HepG2 (cell line): Measurements from ENCODE around the gene MBTPS1. TPM values are rescaled to one million over a fixed set of nuclear protein-coding genes. Genes with fewer than 3 reads are reported as not detected.
A peak's percentile ranks its signal among the peaks of the same experiment; 100 is the strongest.

Experiments used
- ATAC-seq: fragments of 200-7000 bp; cut with Tn5 transposase; 3 replicates; pipeline ENCODE4 v1.9.1; 2020; ENCODE audit warnings: mild to moderate bottlenecking, moderate library complexity
- BruUV-seq: library from RNA; stranded (reverse); fragments of 400-500 nt; replicated peaks from 2 replicates; lab custom pipeline; 2021; lab: Mats Ljungman, UMichigan
- CTCF ChIA-PET: fragments of 300-600 bp; formaldehyde crosslinking; extraction: SDS; loops from one replicate; lab custom pipeline; 2021; ENCODE audit warnings: low total read pairs, inconsistent platforms, low intra/inter-chr PET ratio; lab: Yijun Ruan, JAX
- POLR2A ChIA-PET: fragments of 350-600 bp; sonication (Branson Sonifier 250); formaldehyde crosslinking; loops from one replicate; lab custom pipeline; 2020; ENCODE audit warnings: antibody characterized with exemption, inconsistent platforms; lab: Yijun Ruan, JAX
- DNase-seq: peaks from one replicate; pipeline ENCODE4 v3.0.0-alpha.2; 2015; ENCODE audit warnings: low spot score
- FAIRE-seq: peaks from 3 replicates; lab custom pipeline; 2011; peaks lifted over from hg19 to GRCh38; lab: Jason Lieb, UNC
- H2AFZ ChIP-seq: one replicate; pipeline ENCODE4 v1.6.1; 2011; ENCODE audit warnings: low read length, inconsistent platforms
- H3K27ac ChIP-seq: fragments of 300-600 bp; 3 replicates; pipeline ENCODE4 v1.8.0; 2011; ENCODE audit warnings: mixed run types, mild to moderate bottlenecking, mixed read lengths, low read length, inconsistent platforms; ENCODE audit not compliant: insufficient read depth; ENCODE audit errors: extremely low read length
- H3K27me3 ChIP-seq, 2 experiments: fragments of 200-600 bp in 1 of 2; 2 replicates in 1 of 2; 3 replicates in 1 of 2; pipeline versions ENCODE4 v1.6.0 to v1.8.0; 2011; ENCODE audit warnings: low read length in 2 of 2, mild to moderate bottlenecking in 2 of 2, moderate library complexity in 2 of 2, inconsistent platforms in 1 of 2; ENCODE audit not compliant: insufficient read depth in 2 of 2, control insufficient read depth in 1 of 2
- H3K36me3 ChIP-seq, 2 experiments: fragments of 200-600 bp in 1 of 2; replicated peaks in 1 of 2; 2 replicates in 1 of 2; 3 replicates in 1 of 2; pipeline versions ENCODE4 v1.5.1 to v1.8.0; 2011; ENCODE audit warnings: low read length in 2 of 2, inconsistent platforms in 1 of 2; ENCODE audit not compliant: insufficient read depth in 2 of 2, control insufficient read depth in 1 of 2
- H3K4me1 ChIP-seq: 2 replicates; pipeline ENCODE4 v1.5.1; 2012; ENCODE audit warnings: low read length, inconsistent platforms; ENCODE audit not compliant: insufficient read depth
- H3K4me2 ChIP-seq: 2 replicates; pipeline ENCODE4 v1.6.0; 2011; ENCODE audit warnings: low read depth, low read length, inconsistent platforms
- H3K4me3 ChIP-seq, 3 experiments: fragments of 200-600 bp in 1 of 3; sonication (generic), shearing (Covaris generic) in 1 of 3; replicated peaks in 1 of 3; 2 replicates each; pipeline ENCODE4 v1.5.1; 2011 to 2016; ENCODE audit warnings: low read length in 3 of 3, inconsistent platforms in 2 of 3, low read depth in 2 of 3, mild to moderate bottlenecking in 2 of 3, control low read depth in 1 of 3, mixed read lengths in 1 of 3; ENCODE audit not compliant: insufficient read depth in 1 of 3
- H3K79me2 ChIP-seq: one replicate; pipeline ENCODE4 v1.6.1; 2011; ENCODE audit warnings: low read length, inconsistent platforms; ENCODE audit not compliant: insufficient read depth
- H3K9ac ChIP-seq: 2 replicates; pipeline ENCODE4 v1.6.0; 2011; ENCODE audit warnings: mild to moderate bottlenecking, low read depth, low read length, inconsistent platforms; ENCODE audit not compliant: insufficient read depth
- H3K9me3 ChIP-seq: 2 replicates; pipeline ENCODE4 v1.5.1; 2012; ENCODE audit warnings: mild to moderate bottlenecking, low read length
- H4K20me1 ChIP-seq: 2 replicates; pipeline ENCODE4 v1.6.0; 2011; ENCODE audit warnings: inconsistent platforms, mild to moderate bottlenecking, low read length, moderate library complexity; ENCODE audit not compliant: insufficient read depth
- CENPBD1 ChIP-seq: sonication (generic); formaldehyde crosslinking; IDR thresholded peaks from 2 replicates; pipeline ENCODE4 v1.8.0; 2022; ENCODE audit warnings: missing genetic modification reagents, low read depth, mild to moderate bottlenecking, borderline replicate concordance
- KDM4B ChIP-seq: sonication (generic); formaldehyde crosslinking; IDR thresholded peaks from 2 replicates; pipeline ENCODE4 v1.4.0; 2020; ENCODE audit warnings: missing genetic modification reagents
- RBM22 ChIP-seq: fragments of 200-400 bp; formaldehyde crosslinking; optimal IDR thresholded peaks from 2 replicates; pipeline ENCODE3; 2017; ENCODE audit warnings: mild to moderate bottlenecking, low read length, moderate library complexity
- RFX1 ChIP-seq: fragments of 450-650 bp; IDR thresholded peaks from 2 replicates; pipeline ENCODE4 v1.6.1; 2017
- SALL1 ChIP-seq: sonication (generic); formaldehyde crosslinking; IDR thresholded peaks from 2 replicates; pipeline ENCODE4 v1.8.0; 2022; ENCODE audit warnings: mild to moderate bottlenecking, missing genetic modification reagents
- ZNF674 ChIP-seq: sonication (generic); formaldehyde crosslinking; IDR thresholded peaks from 2 replicates; pipeline ENCODE4 v1.5.0; 2020; ENCODE audit warnings: low read depth, mild to moderate bottlenecking, missing genetic modification reagents
- WGBS: methylation state at CpG from one replicate; pipeline ENCODE4 v1.1.6; 2017; ENCODE audit warnings: low lambda C conversion rate; 5-methylcytosine and 5-hydroxymethylcytosine counted together
- in situ Hi-C: cut with HindIII; loops from 2 replicates; pipeline ENCODE4 v1.10.0; 2017; ENCODE audit warnings: low pct_unique_long_range_greater_than_20kb; ENCODE audit not compliant: extremely low pct_ligation_motif_present
- intact Hi-C: fragments of 100-400 bp; cut with micrococcal nuclease; formaldehyde crosslinking; loops from one replicate; pipeline ENCODE4 v1.10.0; 2022; ENCODE audit not compliant: unreplicated experiment
- polyA plus RNA-seq, 8 experiments: library from polyadenylated mRNA; depleted of rRNA in 3 of 8; stranded (reverse) in 7 of 8; unstranded in 1 of 8; fragments of >200 nt; fragmentation: Illumina TruSeq in 4 of 8; extraction: Trizol in 4 of 8; gene quantifications; 2 replicates each; pipeline versions ENCODE4 v1.2.1 to v1.2.3, GENCODE V29; 2011 to 2016; ENCODE audit warnings: low read depth in 4 of 8, missing spikeins in 1 of 8, mixed read lengths in 1 of 8; ENCODE audit not compliant: insufficient read depth in 1 of 8
- total RNA-seq, 5 experiments: library from RNA; depleted of rRNA; stranded (reverse); fragments of >200 nt; fragmentation: Illumina TruSeq; extraction: Trizol; gene quantifications; 2 replicates each; pipeline ENCODE4 v1.2.3, GENCODE V29; 2016; ENCODE audit warnings: low read depth in 1 of 5

MBTPS1 gene
- total and polyA plus RNA-seq, 2 of the 13 experiments (the other 11 are each of a cell fraction or from before 2014, with no cell fraction given), result 56.7 to 91.3 TPM

GRCh38 chr16:84068783-84069462 lies 47.8 kb downstream of the MBTPS1 start:
- Histone ChIP-seq H3K9me3 (no peaks in the 10 kb centered on the region), H4K20me1 (no peaks in the 10 kb centered on the region), H3K4me1 (no peaks in the 10 kb centered on the region), H2AFZ (no peak overlapping the region), H3K4me2 (no peak overlapping the region), H3K9ac (no peak overlapping the region), H3K79me2 (no peaks in the 10 kb centered on the region), H3K27ac (no peak overlapping the region), H3K4me3 (no peak overlapping the region), H3K36me3 (peaks cover 44 to 90% of the 10 kb centered on the region in 2 experiments), H3K27me3 (no peaks in the 10 kb centered on the region)
- DNase-seq (no peak), ATAC-seq (no peak), FAIRE-seq (no peak)
- in situ Hi-C loops, result no loop called here
- BruUV-seq, result no TSS peak
- no peak for TF ChIP-seq SALL1
- peak; percentile 59 for TF ChIP-seq RBM22
- POLR2A ChIA-PET, result no interaction called here
- intact Hi-C loops, result no loop called here
- CTCF ChIA-PET, result no interaction called here
- WGBS, result 96% methylated on average over 12 of the region's 13 CpGs

DNA sequence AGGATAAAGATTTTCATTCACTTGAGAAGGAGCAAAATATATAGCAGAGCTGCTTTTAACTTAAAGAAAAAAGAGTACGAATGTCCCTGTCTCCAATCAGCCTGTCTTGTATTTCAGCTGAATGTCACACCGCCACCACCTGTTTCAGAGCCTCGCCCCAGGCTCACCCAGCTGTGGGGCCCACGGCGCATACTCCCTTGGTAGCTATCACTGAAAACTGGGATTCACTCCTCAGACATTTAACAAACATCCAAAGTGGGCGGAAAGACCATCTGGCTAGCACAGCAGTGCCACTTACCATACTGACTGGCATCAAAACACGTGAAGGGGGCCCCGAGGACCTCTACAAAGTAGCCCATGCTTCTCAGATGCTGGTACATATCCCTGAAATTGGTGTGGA lies 48.7 kb downstream of the MBTPS1 start:
- Histone ChIP-seq H3K27ac (no peak overlapping the region), H3K27me3 (no peaks in the 10 kb centered on the region), H3K9me3 (no peaks in the 10 kb centered on the region), H2AFZ (no peak overlapping the region), H4K20me1 (no peaks in the 10 kb centered on the region), H3K9ac (no peak overlapping the region), H3K4me3 (no peak overlapping the region), H3K79me2 (no peaks in the 10 kb centered on the region), H3K36me3 (peaks cover 45 to 90% of the 10 kb centered on the region in 2 experiments), H3K4me2 (no peak overlapping the region), H3K4me1 (no peaks in the 10 kb centered on the region)
- BruUV-seq, result no TSS peak
- in situ Hi-C loops (no loop called here), intact Hi-C loops (no loop called here)
- DNase-seq (no peak), FAIRE-seq (no peak), ATAC-seq (no peak)
- no peak for TF ChIP-seq ZNF674 (CRISPR knock-in tag)
- TF ChIP-seq CENPBD1 (CRISPR knock-in tag), result no peak
- TF ChIP-seq RBM22, result no peak
- no peak for TF ChIP-seq RFX1
- no peak for TF ChIP-seq KDM4B (CRISPR knock-in tag)
- CTCF ChIA-PET, result no interaction called here
- POLR2A ChIA-PET, result no interaction called here
- WGBS, result 98% methylated on average over 8 of the region's 8 CpGs
